PC-3 (cell line): ENCODE results near the gene SSRP1.

Source experiments
- CTCF ChIP-seq: fragments of 300-600 bp; sonication (generic); conservative IDR thresholded peaks from 2 replicates; pipeline ENCODE4 v1.5.1; 2017; ENCODE audit warnings: antibody characterized with exemption, low read depth, mild to moderate bottlenecking, low read length
- EZH2 ChIP-seq: fragments of 300-600 bp; sonication (generic); IDR thresholded peaks from one replicate; pipeline ENCODE4 v1.6.1; 2017; ENCODE audit warnings: antibody characterized with exemption, mild to moderate bottlenecking, low read length; ENCODE audit not compliant: unreplicated experiment

DNA sequence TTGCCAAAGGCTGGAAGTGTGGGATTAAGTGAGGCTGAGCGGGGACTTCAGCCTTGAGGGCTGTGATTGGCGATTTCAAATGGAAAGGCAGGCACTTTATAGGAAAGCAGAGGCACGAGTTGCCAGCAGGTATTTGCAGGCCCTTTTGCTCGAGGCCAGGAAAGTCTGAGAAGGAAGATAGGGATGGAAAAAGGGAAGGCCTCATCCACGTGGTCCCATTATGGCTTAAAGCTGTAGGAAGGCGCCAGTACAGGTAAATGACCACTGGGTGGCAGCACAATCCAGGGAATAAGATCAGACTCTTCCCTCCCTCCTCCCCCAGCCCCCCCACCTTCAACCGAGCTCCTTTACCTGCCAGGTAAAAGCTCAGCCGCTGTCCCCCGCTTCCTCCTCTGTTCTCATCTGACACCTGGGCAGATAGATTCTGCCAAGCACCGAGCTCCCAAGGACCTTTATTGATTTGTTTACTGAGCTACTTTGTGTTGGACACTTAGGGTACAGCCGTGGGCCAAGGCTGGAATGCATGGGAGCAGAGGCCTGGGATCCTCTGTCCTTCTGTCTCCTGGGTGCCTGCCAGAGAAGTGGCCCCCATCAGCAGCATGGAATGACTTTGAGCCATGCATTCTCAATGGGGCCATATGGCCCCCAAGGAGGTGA lies 10.0 kb upstream of the SSRP1 start:
- TF ChIP-seq CTCF, result peak; percentile 79
- no peak for TF ChIP-seq EZH2
